HG03442 (cell line): ENCODE results near the gene RASGRP1.

Experiments
- ATAC-seq: cut with Tn5 transposase; IDR thresholded peaks from one replicate; pipeline ENCODE4 v1.9.1; 2021; ENCODE audit warnings: mild to moderate bottlenecking, moderate library complexity; ENCODE audit not compliant: unreplicated experiment

Gene RASGRP1

DNA sequence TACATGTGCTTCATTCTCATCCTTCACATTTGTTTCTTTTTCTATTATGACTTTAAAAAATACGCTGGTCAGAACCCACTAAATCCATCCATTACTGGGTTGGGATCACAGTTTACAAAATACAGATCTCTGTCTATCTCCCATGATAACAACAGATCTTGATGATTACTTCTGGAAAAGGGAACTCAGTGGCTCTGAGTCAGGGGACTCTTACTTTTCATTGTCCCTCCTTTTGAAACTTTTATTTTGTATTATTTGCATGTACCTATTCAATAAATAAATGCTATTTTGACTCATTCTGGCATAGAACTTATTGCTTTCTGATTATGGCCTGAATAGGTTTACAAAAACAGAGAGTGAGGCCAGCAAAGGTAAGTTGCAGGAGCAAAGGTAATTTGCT, 11.6 kb upstream of the RASGRP1 start:
- no peak for ATAC-seq

DNA sequence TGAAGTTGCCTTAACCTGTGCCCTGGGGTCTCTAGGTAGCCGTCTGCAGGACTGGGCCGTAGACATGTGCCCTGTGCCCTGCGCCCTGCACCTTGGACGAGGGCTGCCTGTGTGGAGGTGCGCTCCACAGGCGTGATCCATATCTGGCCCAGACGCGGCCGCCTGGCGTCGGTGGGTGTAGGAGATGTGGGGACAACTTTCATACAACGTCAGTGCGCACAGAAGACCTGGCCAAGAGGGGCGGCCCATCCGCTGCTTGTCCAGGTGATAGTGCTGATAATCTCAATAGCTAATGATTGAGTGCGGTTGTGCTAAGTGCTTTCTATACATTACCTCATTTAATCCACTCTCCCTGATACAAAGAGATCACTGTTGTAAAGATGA, 665 bp upstream of the RASGRP1 start:
- ATAC-seq = no peak

DNA sequence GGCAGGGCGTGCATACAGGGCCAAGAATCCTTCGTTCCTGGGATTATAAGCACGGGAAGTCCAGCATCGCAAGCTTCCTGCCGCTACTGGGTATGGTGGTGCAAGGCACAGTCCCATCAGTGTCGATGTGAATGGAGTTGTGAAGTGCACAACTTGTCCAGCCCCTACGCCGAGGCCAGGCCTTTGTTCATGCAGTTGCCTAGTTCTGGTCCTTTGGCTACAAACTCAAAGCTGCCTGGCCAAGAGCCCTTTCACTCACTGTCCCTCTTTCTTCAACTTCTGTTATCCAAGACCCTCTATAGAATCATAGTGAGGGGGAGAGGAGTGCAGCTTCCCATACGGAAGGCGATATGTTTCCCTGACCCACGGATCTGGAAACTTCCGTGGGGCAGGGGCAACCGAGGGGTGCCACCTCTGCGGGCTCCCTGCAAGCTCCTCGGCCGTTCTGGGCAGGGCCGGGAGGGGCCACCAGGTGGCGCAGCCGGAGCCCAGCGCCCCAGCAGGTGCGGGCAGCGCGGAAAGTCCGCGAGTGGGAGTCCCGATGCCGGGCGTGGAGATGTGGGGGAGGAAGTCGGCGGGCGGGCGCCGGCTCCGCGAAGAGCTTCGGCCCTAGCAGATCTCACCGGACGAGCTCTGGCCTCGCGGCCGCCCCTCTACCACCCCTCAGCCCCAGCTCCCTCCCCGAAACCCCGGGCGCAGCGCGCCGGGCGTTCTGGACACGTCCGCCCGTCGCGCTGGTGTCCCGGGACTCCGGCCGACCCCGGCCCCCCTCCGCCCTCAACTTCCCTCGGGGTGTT, 693 bp downstream of the RASGRP1 start:
- peak; percentile 60 for ATAC-seq

DNA sequence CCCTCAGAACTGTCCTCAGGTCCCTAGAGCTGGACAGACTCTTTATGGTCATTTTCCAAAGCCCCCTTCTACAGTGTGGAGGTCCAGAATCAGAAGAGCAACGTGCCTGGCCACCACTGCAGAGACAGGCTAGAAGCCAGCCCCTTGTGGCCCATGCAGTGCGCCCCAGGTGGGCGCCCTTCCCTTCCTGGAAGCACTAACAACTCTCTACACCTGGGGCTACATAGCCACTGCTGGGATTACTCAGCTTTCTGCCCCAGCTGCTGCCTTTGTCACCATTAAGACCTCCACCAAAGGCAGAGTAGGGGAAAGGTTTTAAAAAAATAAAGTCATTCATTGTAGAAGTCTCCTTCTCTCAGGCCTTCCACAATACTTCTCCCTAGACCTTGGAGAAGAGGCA, 2.3 kb downstream of the RASGRP1 start:
- no peak for ATAC-seq

DNA sequence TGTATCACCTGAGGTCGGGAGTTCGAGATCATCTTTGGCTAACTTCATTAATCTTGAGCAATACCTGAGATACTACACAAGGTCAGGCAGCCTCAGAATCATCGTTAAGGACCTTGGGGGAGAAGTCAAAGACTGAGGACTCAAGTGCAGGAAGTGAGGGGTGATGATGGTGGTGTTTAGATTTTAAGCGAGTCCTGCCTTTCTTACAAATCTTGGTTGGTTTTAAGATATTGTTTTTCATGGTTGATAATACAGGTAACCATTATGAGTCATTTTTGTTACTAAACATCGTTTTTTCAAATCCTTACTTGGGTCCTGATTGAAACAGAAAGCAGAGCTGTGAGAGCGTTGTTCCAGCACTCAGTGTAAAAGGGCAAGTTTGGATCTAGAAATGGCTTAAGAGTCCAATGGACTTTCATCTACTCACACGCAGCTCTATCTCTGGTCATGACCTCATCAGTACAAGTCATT, 4.1 kb downstream of the RASGRP1 start:
- peak; percentile 26 for ATAC-seq

DNA sequence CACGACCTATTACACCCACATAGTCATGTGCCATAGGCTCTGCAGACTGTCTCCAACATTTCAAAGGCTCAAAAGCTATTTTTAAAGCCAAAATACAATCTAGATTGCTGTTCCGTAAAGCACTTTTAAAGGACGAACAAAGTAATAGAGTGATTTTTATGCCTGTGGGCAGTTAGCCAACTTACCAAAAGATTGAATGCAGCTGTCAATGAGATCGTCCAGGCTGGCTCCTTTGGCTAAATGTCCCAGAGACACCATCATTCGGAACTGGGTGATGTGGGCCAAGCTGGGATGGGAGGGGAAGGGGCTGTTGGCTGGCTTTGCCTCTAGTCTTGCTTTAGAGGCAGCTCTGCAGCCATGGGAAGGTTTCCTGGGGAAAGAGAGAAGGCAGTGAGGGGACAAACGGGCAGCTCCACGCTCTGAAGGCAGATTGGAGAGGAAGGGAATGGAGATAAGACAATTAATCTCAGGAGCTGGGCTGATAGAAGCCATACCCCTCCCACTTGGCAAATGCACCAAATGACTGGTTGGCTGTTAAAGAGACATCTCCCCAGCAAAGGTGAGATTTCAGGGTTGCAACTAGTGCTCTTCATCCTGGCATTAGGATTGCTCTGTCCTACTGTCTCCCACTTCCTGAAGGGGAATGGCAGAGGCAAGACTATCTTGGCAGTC, 4.8 kb downstream of the RASGRP1 start:
- no peak for ATAC-seq

DNA sequence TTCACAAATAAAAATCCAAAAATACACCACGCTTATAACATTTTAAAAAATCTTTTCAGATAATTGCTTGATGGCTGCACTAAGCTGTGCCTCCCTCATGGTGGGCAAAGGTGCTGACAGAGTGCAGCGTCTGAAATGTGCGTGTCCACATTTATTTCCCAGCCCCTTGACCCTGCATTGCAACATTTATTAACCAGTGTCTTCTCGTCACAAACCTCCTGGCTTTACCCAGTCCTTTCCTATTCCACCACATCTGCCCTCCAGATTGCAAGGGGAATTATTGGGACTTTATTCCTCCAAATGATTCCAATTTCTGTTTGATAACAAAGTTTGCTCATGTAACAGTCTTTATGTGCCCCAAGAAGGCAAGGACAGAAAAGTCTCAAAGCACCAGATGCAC, 5.5 kb downstream of the RASGRP1 start:
- no peak for ATAC-seq

DNA sequence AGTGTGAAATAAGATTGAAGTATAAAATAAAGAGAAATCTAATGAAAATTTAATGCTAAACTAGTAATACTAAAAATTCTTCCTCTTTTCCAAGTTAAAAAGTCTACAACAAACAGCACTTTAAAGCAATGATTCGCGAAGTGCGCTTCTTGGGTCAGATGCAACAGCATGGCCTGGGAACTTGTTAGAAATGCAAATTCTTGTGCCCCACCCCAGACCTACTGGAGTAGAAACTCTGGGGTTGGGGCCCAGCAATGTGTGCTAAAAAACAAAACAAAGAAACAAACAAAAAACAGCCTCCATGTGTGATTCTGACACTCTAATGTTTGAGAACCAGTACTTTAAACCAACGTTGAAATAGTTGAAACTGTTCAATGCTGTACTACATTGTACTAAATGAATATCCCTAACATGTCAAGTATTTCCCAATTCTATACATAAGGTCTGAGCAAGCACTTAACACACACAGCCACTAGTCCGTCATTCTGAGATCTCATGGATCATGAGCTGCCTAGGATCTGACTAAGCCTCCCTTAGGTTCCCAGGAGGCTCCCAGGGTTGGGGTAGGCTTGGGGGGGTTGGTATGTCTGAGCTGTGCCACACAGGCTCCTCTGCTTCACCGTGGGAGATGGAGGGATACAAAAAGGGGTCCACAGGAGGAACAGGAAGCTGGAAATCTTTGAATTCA, 6.1 kb downstream of the RASGRP1 start:
- no peak for ATAC-seq

DNA sequence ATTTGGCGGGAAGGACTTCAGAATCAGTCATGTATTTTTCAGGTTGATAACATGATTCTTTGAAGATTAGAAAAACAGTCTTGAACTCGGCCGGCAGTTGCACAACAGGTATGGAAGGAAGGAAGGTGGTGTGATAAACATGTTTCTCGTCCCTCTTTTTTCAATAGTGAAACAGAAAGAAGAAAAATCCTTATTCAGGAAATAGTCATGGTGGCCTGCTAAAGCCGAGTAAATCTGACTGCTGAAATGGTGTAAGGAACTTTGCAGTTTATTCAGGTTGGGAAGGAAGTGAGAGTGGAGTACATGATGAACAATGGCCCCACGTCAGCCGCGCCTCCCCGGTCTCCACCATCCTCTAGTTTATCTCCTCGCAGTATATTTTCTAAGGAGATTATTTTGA, 6.7 kb downstream of the RASGRP1 start:
- ATAC-seq = no peak

DNA sequence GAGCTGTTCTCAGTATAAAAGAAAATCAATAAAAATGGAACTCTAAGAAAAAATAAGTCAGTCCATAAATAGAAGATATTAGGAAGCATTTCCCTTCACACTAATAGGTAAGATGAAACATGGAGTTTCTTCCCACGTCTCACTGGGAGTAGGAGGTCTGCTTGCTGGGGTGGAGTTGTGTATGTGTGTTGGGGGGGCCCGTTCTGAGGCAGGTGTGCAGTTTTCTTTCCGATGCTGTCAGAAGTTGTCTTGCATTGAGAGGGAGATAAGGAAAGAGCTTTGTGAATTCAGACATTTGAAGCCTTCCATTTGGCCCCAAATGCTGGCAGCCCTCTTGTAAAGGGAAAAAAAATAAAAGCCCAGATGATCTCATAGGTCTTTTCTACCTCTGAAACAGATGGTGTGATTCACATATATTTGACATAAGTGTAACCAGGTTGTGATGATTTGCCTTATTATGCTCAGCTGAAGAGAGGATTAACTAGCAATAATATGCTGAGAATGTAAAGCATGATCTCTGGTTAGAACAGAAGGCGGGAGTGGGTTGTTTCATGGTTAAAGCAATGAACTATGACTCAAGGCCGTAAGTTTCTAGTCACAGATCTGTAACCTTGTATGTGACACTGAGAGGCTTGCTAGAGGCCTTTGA, 8.8 kb downstream of the RASGRP1 start:
- ATAC-seq = peak; percentile 42

DNA sequence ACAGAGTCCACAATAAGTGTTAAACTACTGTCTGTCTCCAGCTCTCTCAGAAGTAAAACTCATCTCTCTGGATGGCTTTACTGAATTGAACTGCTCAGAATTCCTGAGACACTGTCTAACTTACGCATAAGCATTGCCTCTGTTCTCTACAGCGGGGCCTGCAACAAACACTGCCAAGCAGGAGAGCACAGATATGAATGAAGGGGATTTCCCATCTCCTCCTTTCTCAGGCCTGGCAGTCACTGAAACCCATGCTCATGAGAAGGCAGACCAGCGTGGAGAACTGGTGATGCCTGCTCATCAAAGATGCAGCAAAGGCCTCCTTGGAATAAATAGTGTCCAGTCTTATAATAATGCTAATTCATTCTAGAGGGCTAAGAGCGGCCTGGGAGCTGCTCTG, 10.3 kb downstream of the RASGRP1 start:
- ATAC-seq = peak; percentile 67

DNA sequence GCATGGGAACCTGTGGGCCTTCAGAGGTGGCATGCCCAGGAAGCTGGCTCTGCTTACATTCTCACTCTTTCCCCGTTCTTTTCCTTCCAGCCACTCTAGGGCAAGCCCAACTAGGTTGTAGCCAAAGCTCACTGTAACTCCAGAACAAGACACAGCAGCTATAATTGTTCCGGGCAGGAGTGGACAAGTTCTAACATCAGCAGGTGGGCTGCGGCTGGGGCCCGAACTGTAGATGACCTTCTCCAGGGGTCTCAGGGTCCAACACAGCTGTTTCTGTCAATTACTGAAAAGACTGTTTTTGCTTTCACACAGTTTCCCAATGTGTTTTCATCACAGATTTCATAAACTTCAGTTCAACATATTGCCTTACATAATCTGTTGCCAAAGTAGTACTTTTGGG, 11.5 kb downstream of the RASGRP1 start:
- ATAC-seq = no peak

DNA sequence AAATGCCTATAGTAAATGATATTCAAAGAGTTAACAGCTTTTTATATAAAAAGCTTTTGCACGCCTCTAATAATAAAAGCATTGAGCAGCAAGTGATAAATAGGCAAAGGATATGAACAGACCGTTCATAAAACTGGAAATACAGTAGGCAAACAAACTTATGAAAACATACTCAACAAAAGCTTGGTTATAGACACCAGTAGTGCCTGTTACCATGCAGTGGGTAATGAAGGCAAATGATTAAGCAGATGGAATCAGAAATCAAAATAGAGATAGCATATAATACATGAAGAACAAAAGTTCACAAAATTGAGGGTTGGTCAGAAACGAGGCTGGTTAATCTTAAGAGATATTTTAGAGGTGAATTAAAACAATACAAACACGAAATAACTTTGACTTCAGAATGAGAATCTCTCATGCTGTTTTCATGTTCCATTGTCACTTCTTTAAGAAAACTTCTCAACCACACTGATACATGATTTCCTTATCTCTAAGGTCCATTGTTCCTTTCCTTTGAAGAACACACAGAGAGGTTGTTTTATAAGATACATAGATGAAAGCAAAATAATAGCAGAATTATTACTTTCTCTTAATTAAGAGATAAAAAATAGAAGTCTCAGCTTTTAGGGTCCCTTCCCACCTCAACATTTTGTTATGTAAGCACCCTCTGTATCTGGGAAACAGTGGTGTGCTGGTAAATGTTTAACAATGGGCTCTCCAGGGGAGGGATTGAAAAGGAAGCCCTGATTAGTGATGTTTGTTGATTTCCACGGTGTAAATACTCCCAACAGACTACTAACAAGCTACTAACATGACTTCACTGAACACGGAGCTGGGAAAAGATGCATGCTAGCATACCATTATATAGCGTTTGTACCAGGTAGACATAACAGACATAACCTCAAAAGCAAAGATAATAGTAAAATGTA, 12.6 kb downstream of the RASGRP1 start:
- no peak for ATAC-seq

DNA sequence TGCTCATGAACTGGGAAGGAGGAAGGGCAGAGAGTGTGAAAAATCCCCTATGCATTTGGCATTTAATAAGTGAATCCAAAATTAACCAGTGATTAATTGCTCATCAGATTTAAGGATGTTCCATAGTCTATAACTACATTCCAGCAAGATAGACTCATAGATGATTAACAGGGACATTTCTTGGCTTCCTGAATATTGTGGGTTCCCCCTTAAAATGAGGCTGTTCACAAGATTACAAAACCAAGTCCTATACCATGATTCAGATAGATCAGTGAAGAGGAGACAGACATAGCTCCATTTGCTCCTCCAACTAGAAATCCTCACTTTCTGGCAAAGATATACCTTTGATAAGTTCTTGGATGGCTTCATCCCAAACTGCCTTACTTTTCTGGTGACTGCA, 15.4 kb downstream of the RASGRP1 start:
- no peak for ATAC-seq

DNA sequence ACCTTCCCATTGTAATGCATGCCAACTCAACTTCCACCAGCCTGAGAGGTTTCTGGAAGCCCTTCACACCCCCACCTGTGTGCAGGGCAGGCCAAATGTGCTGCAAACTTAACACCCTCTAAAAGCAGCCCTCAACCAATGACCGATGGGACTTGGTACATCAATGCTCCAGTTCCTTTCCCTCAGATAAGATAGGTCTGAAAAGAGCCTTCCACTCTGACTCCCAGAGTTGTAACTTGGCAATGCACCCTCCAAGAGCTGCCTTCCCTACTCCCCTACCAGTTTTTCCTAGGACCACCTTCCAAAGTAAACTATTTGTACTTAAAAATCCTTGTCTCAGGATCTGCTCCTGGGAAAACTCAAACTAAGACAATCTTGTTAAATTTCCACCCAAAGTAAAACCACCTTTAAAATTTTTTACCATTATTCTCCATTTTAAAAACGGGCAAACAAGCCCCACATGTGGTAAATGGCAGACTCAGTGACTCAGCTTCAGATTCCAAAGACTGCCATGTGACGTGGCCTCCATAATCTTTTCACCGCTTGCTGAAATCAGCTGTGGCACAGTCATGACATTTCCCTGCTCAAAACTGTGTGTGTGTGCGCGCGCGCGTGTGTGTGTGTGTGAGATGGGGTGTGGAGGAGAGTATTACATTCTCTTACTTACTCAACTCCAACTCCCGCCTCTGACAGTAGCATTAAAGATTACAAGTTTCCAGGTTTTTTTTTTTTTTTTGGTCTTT, 17.2 kb downstream of the RASGRP1 start:
- ATAC-seq = no peak

DNA sequence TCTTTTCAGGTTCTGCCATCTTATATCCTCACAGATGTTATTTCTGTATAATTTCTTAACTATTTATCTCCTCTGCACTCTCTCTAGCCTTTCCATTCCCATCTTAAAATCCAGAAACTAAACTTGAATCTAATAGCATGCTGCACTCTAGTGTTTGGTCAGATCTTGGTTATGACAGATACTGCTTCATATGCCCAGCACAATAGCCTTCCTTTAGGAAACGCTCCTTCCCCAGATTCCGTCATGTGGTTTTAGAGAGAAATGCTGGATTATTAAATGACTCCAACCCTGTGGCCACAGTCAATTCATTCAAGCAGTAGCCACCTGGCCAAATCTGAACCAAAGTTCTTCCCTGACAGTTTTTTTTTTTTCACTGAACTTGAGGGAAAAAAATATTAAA, 19.4 kb downstream of the RASGRP1 start:
- ATAC-seq = no peak

DNA sequence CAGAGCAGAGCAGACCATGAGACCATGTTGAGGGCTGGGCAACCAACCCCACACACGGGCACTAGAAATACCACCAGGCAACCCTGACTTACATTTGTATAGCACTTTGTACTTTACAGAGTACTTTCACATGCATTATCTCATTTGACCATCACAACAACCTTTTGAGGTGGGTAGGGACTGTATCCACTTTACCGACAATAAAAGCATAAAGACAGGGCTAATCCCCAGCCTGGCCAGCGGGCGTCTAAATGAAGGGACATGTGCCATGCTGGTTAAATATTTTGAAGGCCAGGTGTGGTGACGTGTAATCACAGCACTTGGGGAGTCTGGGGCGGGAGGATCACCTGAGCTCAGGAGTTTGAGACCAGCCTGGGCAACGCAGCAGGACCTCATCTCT, 23.6 kb downstream of the RASGRP1 start:
- ATAC-seq = no peak

DNA sequence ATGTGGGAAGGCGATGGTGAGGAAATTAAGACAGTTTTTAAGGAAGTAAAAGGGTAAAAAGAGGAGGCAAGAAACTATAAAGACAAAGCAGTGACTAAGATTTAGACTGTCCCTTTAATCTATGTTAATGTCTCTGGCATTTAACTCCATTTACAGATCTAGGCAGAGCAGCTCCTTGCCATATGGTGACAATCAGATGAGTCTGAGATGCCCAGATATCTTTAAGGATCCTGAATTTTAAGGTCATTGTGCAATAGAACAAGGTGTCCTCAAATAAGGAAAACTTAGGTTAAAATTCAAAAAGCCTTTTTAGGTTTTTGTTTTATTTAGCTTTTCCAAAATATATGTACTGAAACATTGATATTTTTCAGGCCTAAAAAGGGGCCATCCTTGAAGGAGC, 24.1 kb downstream of the RASGRP1 start:
- no peak for ATAC-seq

DNA sequence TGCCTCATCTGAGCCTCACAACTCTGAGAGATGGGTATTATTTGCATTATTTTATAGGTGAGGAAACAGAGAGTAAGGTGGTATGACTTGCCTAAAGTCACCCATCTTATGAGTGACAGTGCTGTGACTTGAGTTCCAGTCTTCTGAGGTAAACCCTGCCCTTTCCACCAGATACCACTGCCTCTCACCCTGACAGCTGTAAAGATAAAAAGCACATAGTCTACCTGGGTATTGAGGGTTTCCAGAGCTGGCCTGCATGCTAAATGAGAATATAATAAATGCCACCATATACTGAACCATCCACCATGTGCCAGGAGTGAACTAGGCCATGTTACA, 25.6 kb downstream of the RASGRP1 start:
- ATAC-seq = no peak
